ENCODE data around the gene MTOR.

MTOR gene

GRCh38 chr1:11283151-11283550 is 20.8 kb upstream of the MTOR start:
- POLR2A ChIA-PET (ENCODE audit: low non-redundant PET) = no interaction called here
- DNase-seq (ENCODE audit: low spot score) = no peak
- no peak overlapping the region for H3K27ac ChIP-seq
- no peak for TF ChIP-seq CTCF (conservative IDR thresholded peaks at IDR 0.05; ENCODE audit: low read depth)
- CTCF ChIA-PET = no interaction called here

- ChIA-PET CTCF (interaction anchor here (0.7 kb wide), 1 partner anchor 9 kb away, joined by 3 read pairs; the partner anchor contains the start of gene UBIAD1), POLR2A (ENCODE audit: low non-redundant PET) (no interaction called here)
- TF ChIP-seq CTCF (conservative IDR thresholded peaks at IDR 0.05; ENCODE audit: low read depth) = no peak
- DNase-seq (ENCODE audit: low spot score) = no peak
- no peak overlapping the region for H3K27ac ChIP-seq
Observed at GRCh38 chr1:11281518-11282331, 19.4 kb upstream of the MTOR start.

- no peak for DNase-seq (ENCODE audit: low spot score)
- no peak overlapping the region for H3K27ac ChIP-seq
- no peak for TF ChIP-seq CTCF (conservative IDR thresholded peaks at IDR 0.05; ENCODE audit: low read depth)
- ChIA-PET POLR2A (ENCODE audit: low non-redundant PET) (no interaction called here), CTCF (no interaction called here)
Observed at GRCh38 chr1:11280719-11281376, 18.5 kb upstream of the MTOR start.

- ChIA-PET CTCF (interaction anchor here (0.8 kb wide), 1 partner anchor 40 kb away, joined by 4 read pairs; no protein-coding TSS in a partner anchor), POLR2A (ENCODE audit: low non-redundant PET) (no interaction called here)
- DNase-seq (ENCODE audit: low spot score) = no peak
- TF ChIP-seq CTCF (conservative IDR thresholded peaks at IDR 0.05; ENCODE audit: low read depth) = no peak
- H3K27ac ChIP-seq = no peak overlapping the region
Observed at GRCh38 chr1:11279630-11280029, 17.3 kb upstream of the MTOR start.

GRCh38 chr1:11279152-11279551 is 16.8 kb upstream of the MTOR start:
- no peak for TF ChIP-seq CTCF (conservative IDR thresholded peaks at IDR 0.05; ENCODE audit: low read depth)
- ChIA-PET POLR2A (ENCODE audit: low non-redundant PET) (no interaction called here), CTCF (interaction anchor here (0.8 kb wide), 1 partner anchor 40 kb away, joined by 4 read pairs; no protein-coding TSS in a partner anchor)
- no peak for DNase-seq (ENCODE audit: low spot score)
- H3K27ac ChIP-seq = no peak overlapping the region

GRCh38 chr1:11273595-11274234 is 11.4 kb upstream of the MTOR start:
- ChIA-PET CTCF (interaction anchor here (0.7 to 1.2 kb wide), 4 partner anchors 9 to 851 kb away, joined by 3 to 4 read pairs (median 3); no protein-coding TSS in a partner anchor), POLR2A (ENCODE audit: low non-redundant PET) (interaction anchor here (1.6 kb wide), 1 partner anchor 11 kb away, joined by 9 read pairs; the partner anchor contains the start of gene MTOR)
- H3K27ac ChIP-seq = peak overlapping the region; percentile 86
- DNase-seq (ENCODE audit: low spot score) = no peak
- TF ChIP-seq CTCF (conservative IDR thresholded peaks at IDR 0.05; ENCODE audit: low read depth) = no peak

All from RWPE1 (cell line).